IMR-90 (cell line): Measurements from ENCODE around the gene HORMAD2. TPM values are rescaled to one million over a fixed set of nuclear protein-coding genes. Genes with fewer than 3 reads are reported as not detected.

Experiments
- ATAC-seq: fragments of 200-7000 bp; cut with Tn5 transposase; 2 replicates; pipeline ENCODE4 v1.9.1; 2020; ENCODE audit warnings: low read depth, mild to moderate bottlenecking, moderate library complexity
- BruUV-seq: library from RNA; stranded (reverse); fragments of 400-500 nt; replicated peaks from 2 replicates; lab custom pipeline; 2021; lab: Mats Ljungman, UMichigan
- CTCF ChIA-PET: fragments of 300-600 bp; formaldehyde crosslinking; extraction: SDS; loops from one replicate; lab custom pipeline; 2021; ENCODE audit warnings: antibody characterized with exemption; lab: Yijun Ruan, JAX
- POLR2A ChIA-PET: fragments of 300-600 bp; sonication (Branson Sonifier 250); formaldehyde crosslinking; loops from one replicate; lab custom pipeline; 2022; ENCODE audit warnings: antibody characterized with exemption; ENCODE audit not compliant: unreplicated experiment; lab: Charles Lee
- DNase-seq: peaks from one replicate; pipeline ENCODE4 v3.0.0; 2013
- H2AFZ ChIP-seq: replicated peaks from 2 replicates; pipeline ENCODE3; 2013; ENCODE audit warnings: low read length, mild to moderate bottlenecking; ENCODE audit not compliant: poor library complexity
- H2AK5ac ChIP-seq: 2 replicates; pipeline ENCODE4 v1.6.1; 2013; ENCODE audit warnings: low read depth, low read length, inconsistent platforms
- H2AK9ac ChIP-seq: replicated peaks from 2 replicates; pipeline ENCODE3; 2013; ENCODE audit warnings: mild to moderate bottlenecking, low read depth, low read length, moderate library complexity; ENCODE audit not compliant: poor library complexity
- H2BK120ac ChIP-seq: 2 replicates; pipeline ENCODE4 v1.6.1; 2013; ENCODE audit warnings: low read depth, low read length, inconsistent platforms
- H2BK15ac ChIP-seq: 3 replicates; pipeline ENCODE4 v1.6.1; 2013; ENCODE audit warnings: low read depth, low read length, inconsistent platforms
- H2BK20ac ChIP-seq: 2 replicates; pipeline ENCODE4 v1.6.1; 2013; ENCODE audit warnings: low read depth, mild to moderate bottlenecking, inconsistent platforms, low read length, moderate library complexity
- H2BK5ac ChIP-seq: 2 replicates; pipeline ENCODE4 v1.6.1; 2013; ENCODE audit warnings: mild to moderate bottlenecking, low read depth, low read length, inconsistent platforms; ENCODE audit not compliant: poor library complexity, severe bottlenecking
- H3K14ac ChIP-seq: replicated peaks from 2 replicates; pipeline ENCODE4 v1.6.1; 2013; ENCODE audit warnings: low read depth, low read length, inconsistent platforms
- H3K18ac ChIP-seq: 2 replicates; pipeline ENCODE4 v1.6.1; 2013; ENCODE audit warnings: low read depth, low read length, control low read depth
- H3K23ac ChIP-seq: 2 replicates; pipeline ENCODE4 v1.6.1; 2013; ENCODE audit warnings: low read depth, low read length, inconsistent platforms
- H3K27ac ChIP-seq: 2 replicates; pipeline ENCODE4 v1.5.1; 2013; ENCODE audit warnings: mild to moderate bottlenecking, control low read depth, low read length; ENCODE audit not compliant: insufficient read depth
- H3K27me3 ChIP-seq: 2 replicates; pipeline ENCODE4 v1.6.1; 2013; ENCODE audit warnings: low read length; ENCODE audit not compliant: control insufficient read depth, insufficient read depth
- H3K36me3 ChIP-seq: 2 replicates; pipeline ENCODE4 v1.6.1; 2013; ENCODE audit warnings: low read length, mixed read lengths; ENCODE audit not compliant: control insufficient read depth, insufficient read depth
- H3K4ac ChIP-seq: 2 replicates; pipeline ENCODE4 v1.6.1; 2013; ENCODE audit warnings: low read depth, low read length, inconsistent platforms
- H3K4me1 ChIP-seq: 2 replicates; pipeline ENCODE4 v1.6.1; 2013; ENCODE audit warnings: low read length, mixed read lengths; ENCODE audit not compliant: control insufficient read depth, insufficient read depth
- H3K4me2 ChIP-seq: 2 replicates; pipeline ENCODE4 v1.6.1; 2013; ENCODE audit warnings: low read depth, mild to moderate bottlenecking, control low read depth, low read length, moderate library complexity
- H3K4me3 ChIP-seq: 2 replicates; pipeline ENCODE4 v1.5.1; 2013; ENCODE audit warnings: low read depth, mild to moderate bottlenecking, control low read depth, low read length, moderate library complexity; ENCODE audit not compliant: insufficient read depth
- H3K56ac ChIP-seq: 2 replicates; pipeline ENCODE4 v1.6.1; 2013; ENCODE audit warnings: low read length, inconsistent platforms; ENCODE audit not compliant: insufficient read depth; ENCODE audit errors: extremely low read depth
- H3K79me1 ChIP-seq, 2 experiments: 2 replicates each; pipeline ENCODE4 v1.6.1; 2013; ENCODE audit warnings: low read length in 2 of 2, inconsistent platforms in 1 of 2, low read depth in 1 of 2
- H3K9ac ChIP-seq: 2 replicates; pipeline ENCODE4 v1.6.1; 2013; ENCODE audit warnings: low read depth, low read length, control low read depth
- H3K9me1 ChIP-seq: 2 replicates; pipeline ENCODE4 v1.6.1; 2013; ENCODE audit warnings: low read length, inconsistent platforms; ENCODE audit not compliant: insufficient read depth
- H3K9me3 ChIP-seq: 2 replicates; pipeline ENCODE4 v1.6.1; 2013; ENCODE audit warnings: low read length; ENCODE audit not compliant: control insufficient read depth, insufficient read depth
- H4K20me1 ChIP-seq: 2 replicates; pipeline ENCODE4 v1.6.1; 2013; ENCODE audit warnings: low read length, inconsistent platforms; ENCODE audit not compliant: insufficient read depth
- H4K5ac ChIP-seq: 2 replicates; pipeline ENCODE4 v1.6.1; 2013; ENCODE audit warnings: mild to moderate bottlenecking, low read depth, low read length, control low read depth
- H4K8ac ChIP-seq, 2 experiments: 2 replicates each; pipeline ENCODE4 v1.6.1; 2013; ENCODE audit warnings: low read depth in 2 of 2, low read length in 2 of 2, control low read depth in 1 of 2, inconsistent platforms in 1 of 2
- H4K91ac ChIP-seq: 2 replicates; pipeline ENCODE4 v1.6.1; 2013; ENCODE audit warnings: low read depth, low read length, inconsistent platforms; ENCODE audit not compliant: insufficient read depth
- BHLHE40 ChIP-seq: fragments of 150-350 bp; IDR thresholded peaks from 2 replicates; pipeline ENCODE4 v1.6.1; 2016; ENCODE audit warnings: mild to moderate bottlenecking, low read depth, low read length
- CEBPB ChIP-seq: IDR thresholded peaks from 2 replicates; pipeline ENCODE4 v1.6.1; 2012; ENCODE audit warnings: low read depth, low read length, improper control_type of control experiment
- CHD1 ChIP-seq: IDR thresholded peaks from 2 replicates; pipeline ENCODE4 v1.6.1; 2012; ENCODE audit warnings: low read depth, low read length, improper control_type of control experiment
- FOS ChIP-seq: fragments of 150-350 bp; IDR thresholded peaks from 2 replicates; pipeline ENCODE4 v1.6.1; 2016; ENCODE audit warnings: low read depth, low read length
- MAFK ChIP-seq: IDR thresholded peaks from 2 replicates; pipeline ENCODE4 v1.6.1; 2012; ENCODE audit warnings: low read depth, low read length, improper control_type of control experiment
- MAZ ChIP-seq: IDR thresholded peaks from 2 replicates; pipeline ENCODE4 v1.6.1; 2012; ENCODE audit warnings: low read depth, mild to moderate bottlenecking, low read length, improper control_type of control experiment, moderate library complexity, borderline replicate concordance
- MXI1 ChIP-seq: IDR thresholded peaks from 2 replicates; pipeline ENCODE4 v1.6.1; 2012; ENCODE audit warnings: low read depth, mild to moderate bottlenecking, low read length, moderate library complexity, borderline replicate concordance
- NFE2L2 ChIP-seq: fragments of 150-350 bp; IDR thresholded peaks from 2 replicates; pipeline ENCODE4 v1.6.1; 2016; ENCODE audit warnings: low read depth, mild to moderate bottlenecking, low read length
- POLR2A ChIP-seq: IDR thresholded peaks from 2 replicates; pipeline ENCODE4 v1.6.1; 2012; ENCODE audit warnings: mild to moderate bottlenecking, low read depth, low read length
- RAD21 ChIP-seq: IDR thresholded peaks from 2 replicates; pipeline ENCODE4 v1.6.1; 2012; ENCODE audit warnings: low read length, improper control_type of control experiment
- RCOR1 ChIP-seq: IDR thresholded peaks from 2 replicates; pipeline ENCODE4 v1.6.1; 2012; ENCODE audit warnings: mild to moderate bottlenecking, low read length, improper control_type of control experiment; ENCODE audit not compliant: insufficient replicate concordance
- RFX5 ChIP-seq: IDR thresholded peaks from 2 replicates; pipeline ENCODE4 v1.8.0; 2012; ENCODE audit warnings: low read depth, mild to moderate bottlenecking, low read length, moderate library complexity
- SMC3 ChIP-seq: fragments of 150-350 bp; IDR thresholded peaks from 2 replicates; pipeline ENCODE4 v1.6.1; 2016; ENCODE audit warnings: low read depth, mild to moderate bottlenecking, antibody characterized with exemption, low read length, moderate library complexity
- WGBS, 2 experiments: methylation state at CpG; one replicate each; pipeline versions ENCODE4 v1.1.5 to v1.1.7; 2013; ENCODE audit warnings: missing lambda C conversion rate in 2 of 2; ENCODE audit not compliant: insufficient read length in 1 of 2; ENCODE audit errors: extremely low coverage in 2 of 2; 5-methylcytosine and 5-hydroxymethylcytosine counted together
- dilution Hi-C: fragments of 300-500 bp; cut with HindIII; formaldehyde crosslinking; loops from one replicate; pipeline ENCODE4 v1.14.3; 2018; ENCODE audit warnings: low sequenced_read_pairs; ENCODE audit not compliant: unreplicated experiment
- in situ Hi-C: fragments of 300-500 bp; cut with MboI; formaldehyde crosslinking; loops from 3 replicates; pipeline ENCODE4 v1.14.3; 2019; ENCODE audit warnings: low sequenced_read_pairs, inconsistent platforms, mixed read lengths
- intact Hi-C: fragments of 100-400 bp; cut with micrococcal nuclease; formaldehyde crosslinking; loops from 2 replicates; pipeline ENCODE4 v1.10.0; 2022
- polyA plus RNA-seq, 3 experiments: library from polyadenylated mRNA; depleted of rRNA; stranded (reverse); fragments of >200 nt; gene quantifications; 2 replicates each; pipeline ENCODE4 v1.2.3, GENCODE V29; 2012; ENCODE audit warnings: low replicate concordance in 1 of 3
- total RNA-seq: library from RNA; depleted of rRNA; stranded (reverse); fragments of >200 nt; gene quantifications from 2 replicates; pipeline ENCODE4 v1.2.3, GENCODE V29; 2012
- TF ChIP-seq, protein P1 (sequence below): fragments of 150-350 bp; IDR thresholded peaks from 2 replicates; pipeline ENCODE4 v1.6.1; 2016; ENCODE audit warnings: low read depth, mild to moderate bottlenecking, low read length, moderate library complexity, borderline replicate concordance
- TF ChIP-seq, protein P2 (sequence below): fragments of 150-350 bp; IDR thresholded peaks from 2 replicates; pipeline ENCODE4 v1.6.1; 2017; ENCODE audit warnings: mild to moderate bottlenecking, antibody characterized with exemption, low read length, low read depth
- TF ChIP-seq, protein P3 (sequence below): conservative IDR thresholded peaks from 2 replicates; pipeline ENCODE4 v1.5.1; 2012; ENCODE audit warnings: mild to moderate bottlenecking, low read depth, low read length, improper control_type of control experiment

Gene HORMAD2
- total and polyA plus RNA-seq, 2 of the 4 experiments (the other 2 are of a cell fraction): not detected

DNA sequence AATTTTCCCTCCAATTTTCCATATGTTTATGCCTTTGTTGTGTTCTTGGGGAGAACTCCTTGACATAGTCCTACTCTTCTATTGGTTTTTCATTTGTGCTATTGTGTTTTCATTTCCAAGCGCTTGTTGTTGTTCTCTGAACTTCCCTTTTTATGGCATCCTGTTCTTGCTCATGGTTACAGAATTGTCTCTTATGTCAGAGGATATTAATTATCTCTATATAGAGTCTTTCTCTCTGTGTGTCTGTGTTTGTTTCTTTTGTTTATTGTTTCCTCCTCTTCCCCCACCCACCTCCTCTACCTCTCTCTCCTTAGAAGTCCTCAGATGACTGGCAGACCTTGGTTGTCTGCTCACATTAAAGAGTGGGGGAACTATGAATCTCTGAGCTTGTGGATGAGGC lies 69.9 kb downstream of the HORMAD2 start:
- Histone ChIP-seq H4K91ac (no peak overlapping the region), H3K4me1 (no peaks in the 10 kb centered on the region), H2BK20ac (no peak overlapping the region), H3K4ac (no peak overlapping the region), H2BK15ac (no peak overlapping the region), H2AK5ac (no peak overlapping the region), H4K20me1 (no peaks in the 10 kb centered on the region), H3K4me3 (no peak overlapping the region), H3K27me3 (no peaks in the 10 kb centered on the region), H4K5ac (no peak overlapping the region), H2AK9ac (no peak overlapping the region), H4K8ac (no peak overlapping the region), H3K36me3 (no peaks in the 10 kb centered on the region), H3K14ac (no peak overlapping the region), H3K9me1 (no peaks in the 10 kb centered on the region), H3K27ac (no peak overlapping the region), H3K56ac (no peak overlapping the region), H3K9me3 (peaks cover 2% of the 10 kb centered on the region; the same call in 1 of the 2 replicates), H3K18ac (no peak overlapping the region), H3K9ac (no peak overlapping the region), H3K79me1 (no peaks in the 10 kb centered on the region), H3K23ac (no peak overlapping the region), H3K4me2 (no peak overlapping the region), H2BK120ac (no peak overlapping the region), H2AFZ (no peak overlapping the region), H2BK5ac (no peak overlapping the region)
- intact Hi-C loops: no loop called here
- ATAC-seq (no peak), DNase-seq (no peak)
- no TSS peak for BruUV-seq
- dilution Hi-C loops: no loop called here
- in situ Hi-C loops: no loop called here
- WGBS, 2 experiments: no CpG with 5 or more reads among the region's 1 CpG
- ChIA-PET POLR2A (no interaction called here), CTCF (no interaction called here)
- TF ChIP-seq, protein P1, sequence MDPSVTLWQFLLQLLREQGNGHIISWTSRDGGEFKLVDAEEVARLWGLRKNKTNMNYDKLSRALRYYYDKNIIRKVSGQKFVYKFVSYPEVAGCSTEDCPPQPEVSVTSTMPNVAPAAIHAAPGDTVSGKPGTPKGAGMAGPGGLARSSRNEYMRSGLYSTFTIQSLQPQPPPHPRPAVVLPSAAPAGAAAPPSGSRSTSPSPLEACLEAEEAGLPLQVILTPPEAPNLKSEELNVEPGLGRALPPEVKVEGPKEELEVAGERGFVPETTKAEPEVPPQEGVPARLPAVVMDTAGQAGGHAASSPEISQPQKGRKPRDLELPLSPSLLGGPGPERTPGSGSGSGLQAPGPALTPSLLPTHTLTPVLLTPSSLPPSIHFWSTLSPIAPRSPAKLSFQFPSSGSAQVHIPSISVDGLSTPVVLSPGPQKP: no peak
- TF ChIP-seq FOS (no peak), POLR2A (no peak), RCOR1 (no peak), CHD1 (no peak), RAD21 (no peak), CEBPB (no peak), MAFK (no peak), MAZ (no peak), BHLHE40 (no peak), MXI1 (no peak), SMC3 (no peak), NFE2L2 (no peak), RFX5 (no peak)
- TF ChIP-seq, protein P2, sequence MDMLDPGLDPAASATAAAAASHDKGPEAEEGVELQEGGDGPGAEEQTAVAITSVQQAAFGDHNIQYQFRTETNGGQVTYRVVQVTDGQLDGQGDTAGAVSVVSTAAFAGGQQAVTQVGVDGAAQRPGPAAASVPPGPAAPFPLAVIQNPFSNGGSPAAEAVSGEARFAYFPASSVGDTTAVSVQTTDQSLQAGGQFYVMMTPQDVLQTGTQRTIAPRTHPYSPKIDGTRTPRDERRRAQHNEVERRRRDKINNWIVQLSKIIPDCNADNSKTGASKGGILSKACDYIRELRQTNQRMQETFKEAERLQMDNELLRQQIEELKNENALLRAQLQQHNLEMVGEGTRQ: no peak
- TF ChIP-seq, protein P3, sequence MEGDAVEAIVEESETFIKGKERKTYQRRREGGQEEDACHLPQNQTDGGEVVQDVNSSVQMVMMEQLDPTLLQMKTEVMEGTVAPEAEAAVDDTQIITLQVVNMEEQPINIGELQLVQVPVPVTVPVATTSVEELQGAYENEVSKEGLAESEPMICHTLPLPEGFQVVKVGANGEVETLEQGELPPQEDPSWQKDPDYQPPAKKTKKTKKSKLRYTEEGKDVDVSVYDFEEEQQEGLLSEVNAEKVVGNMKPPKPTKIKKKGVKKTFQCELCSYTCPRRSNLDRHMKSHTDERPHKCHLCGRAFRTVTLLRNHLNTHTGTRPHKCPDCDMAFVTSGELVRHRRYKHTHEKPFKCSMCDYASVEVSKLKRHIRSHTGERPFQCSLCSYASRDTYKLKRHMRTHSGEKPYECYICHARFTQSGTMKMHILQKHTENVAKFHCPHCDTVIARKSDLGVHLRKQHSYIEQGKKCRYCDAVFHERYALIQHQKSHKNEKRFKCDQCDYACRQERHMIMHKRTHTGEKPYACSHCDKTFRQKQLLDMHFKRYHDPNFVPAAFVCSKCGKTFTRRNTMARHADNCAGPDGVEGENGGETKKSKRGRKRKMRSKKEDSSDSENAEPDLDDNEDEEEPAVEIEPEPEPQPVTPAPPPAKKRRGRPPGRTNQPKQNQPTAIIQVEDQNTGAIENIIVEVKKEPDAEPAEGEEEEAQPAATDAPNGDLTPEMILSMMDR: no peak
